A172 (cell line): Measurements from ENCODE around the gene IGSF5. TPM values are rescaled to one million over a fixed set of nuclear protein-coding genes. Genes with fewer than 3 reads are reported as not detected.
"Not testable (repeated sequence)": the region's sequence is repeated elsewhere in the genome, so short reads cannot be mapped to it uniquely, and the experiment has no call there.

Experiments
- DNase-seq: peaks from one replicate; pipeline ENCODE4 v3.0.0-alpha.2; 2015; ENCODE audit warnings: low spot score
- total RNA-seq: library from RNA; depleted of rRNA; stranded (reverse); fragments of >200 nt; shearing (Covaris generic); gene quantifications from 2 replicates; pipeline ENCODE4 v1.2.3, GENCODE V29; 2014

The IGSF5 gene
- total RNA-seq, 1 experiment from 2014 or later, result 0.57 TPM

GRCh38 chr21:39738566-39738965 is 6.4 kb upstream of the IGSF5 start:
- DNase-seq, result no peak

GRCh38 chr21:39739531-39739930 is 5.5 kb upstream of the IGSF5 start:
- DNase-seq, result not testable (repeated sequence)

- not testable (repeated sequence) for DNase-seq
Measured at GRCh38 chr21:39742561-39742960, 2.4 kb upstream of the IGSF5 start.

GRCh38 chr21:39745332-39745731 is 349 bp downstream of the IGSF5 start:
- not testable (repeated sequence) for DNase-seq

GRCh38 chr21:39750670-39751069 is 5.7 kb downstream of the IGSF5 start:
- no peak for DNase-seq

- no peak for DNase-seq
Measured at GRCh38 chr21:39754811-39755210, 9.8 kb downstream of the IGSF5 start.

- DNase-seq, result no peak
Measured at GRCh38 chr21:39756285-39756684, 11.3 kb downstream of the IGSF5 start.

- DNase-seq, result no peak
Measured at GRCh38 chr21:39763272-39763970, 18.4 kb downstream of the IGSF5 start.

- no peak for DNase-seq
Measured at GRCh38 chr21:39774227-39774626, 29.2 kb downstream of the IGSF5 start.

- DNase-seq, result no peak
Measured at GRCh38 chr21:39775816-39776215, 30.8 kb downstream of the IGSF5 start.

- peak; percentile 38 for DNase-seq
Measured at GRCh38 chr21:39776589-39776988, 31.6 kb downstream of the IGSF5 start.

GRCh38 chr21:39781331-39781730 is 36.3 kb downstream of the IGSF5 start:
- no peak for DNase-seq

- DNase-seq, result peak; percentile 96
Measured at GRCh38 chr21:39788383-39788782, 43.4 kb downstream of the IGSF5 start.

- no peak for DNase-seq
Measured at GRCh38 chr21:39796466-39796865, 51.5 kb downstream of the IGSF5 start.

GRCh38 chr21:39799178-39799577 is 54.2 kb downstream of the IGSF5 start:
- no peak for DNase-seq

- no peak for DNase-seq
Measured at GRCh38 chr21:39800311-39800710, 55.3 kb downstream of the IGSF5 start.

GRCh38 chr21:39802217-39802616 is 57.2 kb downstream of the IGSF5 start:
- no peak for DNase-seq

GRCh38 chr21:39803393-39803792 is 58.4 kb downstream of the IGSF5 start:
- no peak for DNase-seq

GRCh38 chr21:39804240-39804639 is 59.3 kb downstream of the IGSF5 start:
- DNase-seq, result no peak

- DNase-seq, result no peak
Measured at GRCh38 chr21:39805983-39806382, 61.0 kb downstream of the IGSF5 start.

- no peak for DNase-seq
Measured at GRCh38 chr21:39807738-39808137, 62.8 kb downstream of the IGSF5 start.

- no peak for DNase-seq
Measured at GRCh38 chr21:39809936-39810335, 65.0 kb downstream of the IGSF5 start.

GRCh38 chr21:39812983-39813382 is 68.0 kb downstream of the IGSF5 start:
- DNase-seq, result no peak

GRCh38 chr21:39818557-39818956 is 73.6 kb downstream of the IGSF5 start:
- DNase-seq, result no peak
